DMS153 (cell line): Measurements from ENCODE around the gene TAS1R2.

Source experiments
- DNase-seq: peaks from one replicate; lab custom pipeline; 2025; lab: John Stamatoyannopoulos, UW

Gene TAS1R2

DNA sequence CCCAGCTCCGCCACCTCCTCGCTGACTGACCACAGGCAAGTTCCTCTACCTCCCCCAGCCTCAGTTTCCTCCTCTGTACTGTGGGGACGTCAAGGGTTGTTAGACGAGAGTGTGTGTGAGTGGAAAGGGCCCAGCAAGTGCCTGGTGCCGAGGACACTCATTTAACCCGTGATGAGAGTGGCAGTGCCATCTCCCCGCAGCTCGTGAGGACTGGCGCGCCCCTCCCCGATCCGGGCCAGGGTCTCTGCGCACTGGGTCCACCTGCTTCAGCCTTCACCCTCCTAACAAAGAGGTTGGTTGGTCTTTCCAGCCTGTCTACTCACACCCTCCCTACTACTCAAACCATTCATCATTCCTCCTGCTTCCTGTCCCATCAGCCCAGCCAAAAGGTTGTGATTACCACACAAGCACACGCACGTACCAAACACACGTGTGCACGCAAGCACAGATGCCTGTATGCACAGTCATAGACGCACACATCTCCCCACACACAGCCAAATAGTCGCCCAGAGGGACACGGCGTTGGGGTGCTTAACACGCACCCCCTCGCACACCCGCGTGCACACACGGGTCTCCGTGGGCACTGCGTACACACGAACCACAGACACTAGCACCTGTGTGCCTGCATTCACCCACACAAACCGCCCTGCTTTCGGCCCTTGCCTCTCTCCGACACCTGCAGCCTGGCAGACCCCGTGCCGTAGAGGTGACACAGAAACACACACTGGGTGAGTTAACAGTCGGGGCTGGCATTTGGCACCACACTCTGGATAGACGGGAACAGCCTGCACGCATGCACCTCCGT is 39.3 kb downstream of the TAS1R2 start:
- no peak for DNase-seq

- DNase-seq: no peak
Measured at GRCh38 chr1:18819203-18819602, 40.3 kb downstream of the TAS1R2 start.

DNA sequence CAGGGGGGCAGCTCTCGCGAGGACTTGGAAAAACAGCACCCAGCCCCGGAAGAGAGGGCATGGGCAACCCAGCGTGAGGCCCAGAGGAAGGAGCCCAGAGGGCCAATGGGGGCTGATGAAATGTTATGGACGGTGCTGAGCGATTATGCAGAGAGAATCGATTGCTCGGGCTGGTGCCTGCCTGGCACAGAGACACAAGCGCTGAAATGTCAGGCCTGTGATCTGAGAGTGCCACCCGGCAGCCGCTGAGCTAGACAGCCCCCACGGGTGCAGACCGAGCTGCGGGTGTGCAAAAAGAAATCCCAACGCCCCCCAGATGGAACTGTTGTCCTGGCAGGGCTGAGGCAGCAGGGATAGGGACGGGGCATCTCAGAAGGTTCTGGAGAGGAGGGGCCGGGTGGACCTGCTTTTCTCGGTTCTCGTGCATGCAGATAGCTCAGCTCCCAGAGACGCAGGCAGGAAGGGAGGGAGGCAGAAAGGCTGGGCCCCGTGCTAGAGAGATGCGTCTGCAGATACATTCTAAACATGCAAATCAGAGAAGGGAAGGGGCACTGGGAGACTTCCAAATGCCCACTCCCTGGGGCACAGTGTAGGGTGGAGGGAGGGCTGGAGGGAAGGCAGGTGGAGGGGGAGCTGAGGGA is 41.5 kb downstream of the TAS1R2 start:
- DNase-seq: no peak

DNA sequence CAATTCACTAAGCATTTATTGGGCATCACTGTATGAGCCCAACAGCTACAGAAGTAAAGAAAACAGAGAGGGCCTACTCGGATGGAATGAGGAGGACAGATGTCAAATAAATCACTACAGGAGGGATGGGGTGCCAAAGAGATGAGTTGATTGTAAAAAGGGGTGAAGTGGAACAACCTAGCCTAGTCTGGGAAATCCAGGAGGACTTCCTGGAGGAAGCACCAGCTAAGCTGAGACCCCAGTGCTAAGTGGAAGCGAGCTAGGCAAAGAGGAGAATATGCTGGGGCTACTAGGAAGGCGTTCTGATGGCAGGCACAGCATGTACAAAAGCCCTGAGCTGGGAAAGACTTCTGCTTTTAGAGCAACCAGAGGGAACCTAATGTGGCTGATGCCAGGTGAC is 42.1 kb downstream of the TAS1R2 start:
- no peak for DNase-seq

GRCh38 chr1:18816808-18817207 is 42.7 kb downstream of the TAS1R2 start:
- DNase-seq: no peak

DNA sequence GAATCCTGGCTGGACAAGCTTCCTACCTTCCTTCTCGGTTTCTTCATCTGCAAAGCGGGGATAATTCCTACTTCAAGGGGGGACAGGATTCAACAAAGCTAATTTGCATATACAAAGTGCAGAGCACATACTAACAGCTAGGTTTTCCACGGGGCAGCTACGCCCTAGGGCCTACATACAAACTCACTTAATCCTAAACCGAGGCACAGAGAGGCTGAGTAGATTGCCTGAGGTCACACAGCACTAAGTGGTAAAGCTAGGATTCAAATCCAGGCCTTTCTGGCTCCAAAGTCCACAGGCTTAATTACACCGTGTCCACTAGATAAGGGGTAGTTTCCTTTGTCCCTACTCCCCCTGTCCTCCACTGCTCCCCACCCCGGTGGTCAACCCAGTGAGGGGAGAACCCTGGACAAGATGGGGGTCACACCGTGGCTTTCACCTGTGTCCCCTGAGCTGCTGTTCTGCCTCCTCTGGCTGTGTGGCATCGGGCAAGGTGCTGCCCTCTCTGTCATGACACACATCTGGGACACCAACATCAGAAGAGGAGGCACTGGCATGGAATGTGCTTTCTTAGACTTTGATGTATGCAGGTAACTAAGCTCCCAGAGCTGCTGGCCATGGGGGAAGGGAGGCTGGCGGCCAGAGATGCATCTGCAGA is 44.5 kb downstream of the TAS1R2 start:
- no peak for DNase-seq

DNA sequence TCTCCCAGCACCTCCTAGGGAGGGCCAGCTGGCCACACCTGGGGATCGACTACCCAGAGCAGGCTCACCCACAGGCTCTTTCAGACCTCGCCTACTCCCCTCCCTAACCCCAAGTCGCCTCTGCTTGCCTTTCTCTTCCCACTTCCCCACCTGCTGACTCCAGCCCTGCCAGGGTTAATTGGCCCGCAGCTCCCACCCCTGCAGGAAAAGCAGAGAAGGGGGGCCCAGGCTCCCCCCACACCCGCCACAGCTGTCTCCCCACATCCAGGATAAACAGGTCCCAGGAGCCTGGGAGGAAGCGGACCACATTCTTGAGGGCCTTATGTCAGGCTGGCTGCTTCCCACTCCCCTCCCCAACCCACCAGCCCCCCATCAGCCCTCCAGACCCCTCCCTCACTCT is 45.0 kb downstream of the TAS1R2 start:
- no peak for DNase-seq

- DNase-seq: no peak
Measured at GRCh38 chr1:18812453-18812939, 47.0 kb downstream of the TAS1R2 start.

- no peak for DNase-seq
Measured at GRCh38 chr1:18811733-18812452, 47.6 kb downstream of the TAS1R2 start.

DNA sequence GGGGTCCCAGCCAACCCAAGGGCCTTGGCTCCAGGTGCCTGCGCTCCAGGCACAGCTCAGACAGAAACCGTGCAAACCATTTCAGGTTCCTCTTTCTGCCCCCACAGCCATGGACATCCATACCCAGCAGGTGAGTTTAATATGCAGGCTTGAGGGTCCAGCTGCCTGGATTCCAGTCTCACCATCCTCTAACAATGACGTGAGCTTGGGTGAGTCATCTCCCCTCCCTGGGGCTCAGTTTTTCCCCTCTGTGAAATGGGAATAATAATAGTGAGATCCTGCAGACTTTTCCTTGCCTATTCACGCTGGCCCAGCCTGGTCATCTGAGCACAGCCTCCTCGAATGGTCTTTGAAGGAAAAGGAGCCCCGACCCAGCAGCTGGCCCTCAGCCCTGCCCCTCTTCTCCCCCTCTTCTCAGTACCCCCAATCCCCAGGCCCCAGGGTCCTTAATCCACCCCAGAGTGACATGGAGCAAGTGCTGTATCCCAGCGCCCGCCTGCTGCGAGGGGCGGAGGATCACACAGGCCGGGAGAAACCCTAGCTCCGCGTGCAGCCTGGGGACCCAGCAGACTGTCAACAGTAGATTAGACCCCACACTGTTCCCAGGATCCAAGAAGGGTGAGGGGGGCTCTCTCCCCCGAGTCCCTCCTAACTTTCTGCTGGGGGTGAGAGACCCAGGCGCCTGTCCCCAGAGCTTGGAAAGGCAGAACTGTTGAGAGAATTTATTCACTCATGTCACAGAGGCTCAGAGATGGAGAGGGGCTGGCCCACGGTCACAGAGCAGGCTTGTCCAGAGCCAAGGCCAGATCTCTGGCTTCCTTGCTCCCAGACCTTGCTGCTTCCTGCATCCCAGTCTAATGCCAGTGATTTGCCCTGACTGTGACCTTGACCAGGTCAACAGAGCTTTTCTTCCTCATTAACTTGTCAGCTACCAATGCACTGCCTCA is 49.2 kb downstream of the TAS1R2 start:
- no peak for DNase-seq

- DNase-seq: no peak
Measured at GRCh38 chr1:18808550-18808949, 50.9 kb downstream of the TAS1R2 start.

GRCh38 chr1:18807334-18808063 is 52.0 kb downstream of the TAS1R2 start:
- DNase-seq: no peak

DNA sequence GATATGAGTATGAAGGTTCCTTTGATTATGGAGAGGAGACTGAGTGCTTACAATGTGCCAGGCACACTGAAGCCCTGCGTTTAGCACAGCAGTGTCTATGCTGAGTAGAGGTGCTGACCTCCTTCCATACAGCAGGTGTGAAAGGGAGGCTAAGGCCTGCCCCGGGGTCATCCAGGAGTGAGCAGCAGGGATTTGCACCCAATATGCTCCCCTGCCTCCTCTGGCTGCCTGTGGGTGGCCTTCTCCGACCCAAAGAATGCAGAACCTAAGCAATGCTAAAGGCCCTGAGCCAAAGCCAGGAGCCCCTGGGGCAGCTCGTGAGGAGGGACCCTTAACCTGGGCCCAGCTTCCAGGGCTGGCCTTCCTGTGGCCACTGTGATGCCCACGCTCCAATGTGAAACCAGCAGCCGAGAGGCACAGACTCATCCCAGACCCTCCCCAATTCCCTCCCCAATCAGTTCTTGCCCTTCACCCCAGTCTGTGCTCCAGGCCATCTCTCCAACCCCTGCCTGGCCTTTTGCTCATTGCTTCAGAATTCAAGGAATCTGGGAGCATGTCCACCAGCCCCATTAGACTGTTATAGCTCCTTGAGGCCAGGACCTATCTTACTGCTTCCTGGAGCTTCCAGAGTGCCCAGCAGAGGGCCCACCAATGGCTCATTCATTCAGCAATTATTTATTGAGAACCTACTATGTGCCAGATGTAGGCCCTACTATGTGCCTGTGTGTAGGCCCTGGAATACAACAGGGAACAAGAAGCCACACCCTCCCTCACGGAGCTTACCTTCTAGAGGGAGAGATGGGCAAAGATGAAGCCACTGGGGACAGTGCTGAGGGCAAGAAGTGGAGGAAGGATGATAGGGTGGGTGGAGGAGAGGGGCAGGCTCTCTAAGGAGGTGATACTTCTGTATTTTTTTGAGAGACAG is 53.3 kb downstream of the TAS1R2 start:
- DNase-seq: no peak

GRCh38 chr1:18805150-18805879 is 54.1 kb downstream of the TAS1R2 start:
- DNase-seq: no peak

DNA sequence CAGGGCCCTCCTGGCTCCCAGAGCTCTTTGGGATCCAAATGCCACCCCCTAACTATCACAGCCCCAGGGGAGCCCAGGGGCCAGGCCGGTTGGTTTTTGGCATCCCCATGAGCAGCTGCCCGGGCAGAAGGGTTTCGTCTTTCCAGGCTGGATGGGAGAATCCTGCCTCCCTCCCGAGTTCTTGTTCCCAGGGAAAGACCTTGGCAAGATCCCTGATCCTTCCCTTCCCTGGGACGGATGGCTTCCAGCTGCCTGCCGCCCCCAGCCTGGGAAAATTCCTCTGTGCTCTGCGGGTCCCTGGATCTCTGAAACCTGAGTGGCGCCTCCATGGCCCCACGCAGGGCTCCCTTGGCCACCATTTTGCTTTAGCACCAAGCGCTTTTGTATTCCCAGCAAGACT is 55.6 kb downstream of the TAS1R2 start:
- DNase-seq: no peak

DNA sequence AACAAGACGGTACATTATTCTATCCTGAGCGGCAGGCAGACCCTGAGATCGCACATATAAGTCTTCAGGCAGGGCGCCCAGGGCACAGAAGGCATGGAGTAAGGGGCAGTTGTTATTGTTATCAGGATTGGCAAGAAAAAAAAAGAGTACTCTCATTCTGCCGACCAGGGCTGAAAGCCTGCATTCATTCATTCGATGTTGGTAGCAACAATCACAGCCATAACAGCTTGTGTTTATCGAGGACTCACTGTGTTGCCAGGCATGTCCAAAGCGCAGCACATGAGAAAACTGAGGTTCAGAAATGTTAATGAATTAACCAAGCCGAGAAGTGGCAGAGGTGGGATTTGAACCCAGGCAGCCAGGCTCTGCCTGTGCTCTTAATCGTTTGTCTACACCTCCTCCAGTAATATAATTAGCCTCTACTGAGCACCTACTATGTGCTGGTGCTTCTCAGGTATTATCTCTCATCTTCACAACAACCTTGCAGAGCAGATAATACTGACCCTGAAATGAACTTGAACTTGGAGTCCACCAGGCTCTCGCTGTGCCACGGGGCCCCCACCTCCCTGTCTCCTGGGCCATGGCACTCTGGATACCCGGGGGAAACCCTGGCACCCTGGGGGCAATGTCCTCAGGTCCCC is 56.2 kb downstream of the TAS1R2 start:
- DNase-seq: no peak

DNA sequence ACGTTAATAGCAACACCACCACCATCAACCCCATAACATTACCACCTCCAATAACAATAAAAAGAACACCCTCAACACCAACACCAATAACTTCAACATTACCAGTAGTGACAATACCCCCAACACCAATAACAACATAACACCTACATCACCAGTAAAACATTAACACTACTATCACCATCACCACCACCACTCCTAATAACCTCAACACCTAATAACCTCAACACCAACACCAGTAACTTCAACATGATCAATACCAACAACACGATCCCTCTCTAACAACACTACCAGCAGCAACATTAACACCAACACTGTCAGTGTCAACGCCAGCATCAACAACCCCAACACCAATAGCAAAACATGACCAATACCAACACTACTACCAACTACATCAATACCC is 57.2 kb downstream of the TAS1R2 start:
- DNase-seq: no peak

DNA sequence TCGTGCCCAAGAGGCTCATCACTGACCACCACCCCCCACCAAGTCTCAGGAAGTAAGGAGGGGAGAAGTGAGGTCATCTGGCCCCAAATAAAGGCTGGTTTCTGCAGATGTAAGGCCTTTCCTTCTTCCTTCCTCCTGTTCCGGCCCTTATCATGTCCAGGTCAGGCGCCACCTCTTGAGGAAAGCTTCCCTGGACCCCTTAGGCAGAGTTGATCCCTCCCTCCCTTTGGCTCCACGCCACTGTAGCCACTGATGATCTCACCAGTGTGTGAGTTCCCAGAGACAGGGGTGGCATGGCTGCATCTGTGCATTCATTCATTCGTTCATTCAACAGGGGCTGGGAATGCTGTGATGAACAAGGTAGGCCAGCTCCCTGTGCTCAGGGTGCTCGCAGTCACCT is 59.2 kb downstream of the TAS1R2 start:
- DNase-seq: no peak
